Measurements from ENCODE around the gene PPP1CA.

Gene PPP1CA

GRCh38 chr11:67423891-67424613 is 22.4 kb upstream of the PPP1CA start:
- no peak overlapping the region for H3K4me3 ChIP-seq (ENCODE audit: low read length)
- no peak for DNase-seq (ENCODE audit: low read depth)

GRCh38 chr11:67423466-67423865 is 21.8 kb upstream of the PPP1CA start:
- H3K4me3 ChIP-seq (ENCODE audit: low read length) = no peak overlapping the region
- TF ChIP-seq CTCF (conservative IDR thresholded peaks at IDR 0.05; ENCODE audit: low read depth, low read length) = no peak
- no peak for DNase-seq (ENCODE audit: low read depth)

More at GRCh38 chr11:67423891-67424613, 22.4 kb upstream of the PPP1CA start:
- no peak for TF ChIP-seq CTCF (conservative IDR thresholded peaks at IDR 0.05; ENCODE audit: low read depth, low read length)

- no peak overlapping the region for H3K4me3 ChIP-seq (ENCODE audit: low read length)
- DNase-seq (ENCODE audit: low read depth) = no peak
- no peak for TF ChIP-seq CTCF (conservative IDR thresholded peaks at IDR 0.05; ENCODE audit: low read depth, low read length)
Observed at GRCh38 chr11:67422891-67423290, 21.2 kb upstream of the PPP1CA start.

GRCh38 chr11:67421430-67422031 is 19.9 kb upstream of the PPP1CA start:
- TF ChIP-seq CTCF (conservative IDR thresholded peaks at IDR 0.05; ENCODE audit: low read depth, low read length) = no peak
- DNase-seq (ENCODE audit: low read depth) = no peak
- H3K4me3 ChIP-seq (ENCODE audit: low read length) = no peak overlapping the region

- DNase-seq (ENCODE audit: low read depth) = peak; percentile 46
Observed at GRCh38 chr11:67420646-67421429, 19.2 kb upstream of the PPP1CA start.

GRCh38 chr11:67420147-67420645 is 18.5 kb upstream of the PPP1CA start:
- TF ChIP-seq CTCF (conservative IDR thresholded peaks at IDR 0.05; ENCODE audit: low read depth, low read length) = no peak
- no peak for DNase-seq (ENCODE audit: low read depth)
- H3K4me3 ChIP-seq (ENCODE audit: low read length) = peak overlapping the region; percentile 10

More at GRCh38 chr11:67420646-67421429, 19.2 kb upstream of the PPP1CA start:
- H3K4me3 ChIP-seq (ENCODE audit: low read length) = peak overlapping the region; percentile 10
- TF ChIP-seq CTCF (conservative IDR thresholded peaks at IDR 0.05; ENCODE audit: low read depth, low read length) = no peak
